NCI-H1092 (cell line): ENCODE results near the gene SH2B2.

Experiments
- DNase-seq: peaks from one replicate; lab custom pipeline; 2025; lab: John Stamatoyannopoulos, UW

Gene SH2B2

GRCh38 chr7:102266541-102266940 is 20.1 kb upstream of the SH2B2 start:
- no peak for DNase-seq

- DNase-seq = no peak
These were observed 18.0 kb upstream of the SH2B2 start for GRCh38 chr7:102268635-102269034.

DNA sequence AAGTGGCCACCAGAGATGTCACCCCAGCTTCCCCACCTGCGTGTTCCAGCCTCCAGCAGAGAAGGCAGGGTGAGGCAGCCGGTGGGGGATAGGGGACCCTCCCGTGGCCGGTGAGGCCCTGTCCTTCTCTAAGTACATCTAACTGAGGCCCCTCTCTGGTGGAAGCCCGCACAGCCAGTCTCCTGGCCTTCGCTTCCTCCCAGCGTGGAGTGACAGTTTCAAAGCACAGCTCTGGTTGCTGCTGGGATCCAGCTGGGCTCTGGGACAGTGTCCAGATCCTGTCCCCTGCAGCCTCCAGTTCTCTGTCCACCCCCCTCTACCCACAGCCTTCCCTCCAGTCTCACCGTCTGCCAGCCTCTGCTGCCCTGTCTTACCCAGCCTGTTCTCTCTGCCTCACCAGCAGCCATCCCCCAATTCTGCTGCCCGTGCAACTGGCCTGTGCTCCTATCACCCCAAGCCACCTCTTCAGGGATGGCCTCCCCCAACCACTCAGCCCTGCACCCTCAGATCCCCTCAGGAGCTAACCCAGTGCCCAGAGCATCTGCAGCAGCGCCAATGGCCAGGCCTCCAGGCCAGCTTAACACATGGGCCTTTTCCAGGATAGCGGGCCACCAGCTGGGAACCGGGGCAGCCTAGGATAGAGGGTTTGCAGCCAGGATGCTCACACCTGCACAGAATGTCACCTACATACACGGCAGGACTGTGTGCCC is 16.3 kb upstream of the SH2B2 start:
- DNase-seq = no peak

DNA sequence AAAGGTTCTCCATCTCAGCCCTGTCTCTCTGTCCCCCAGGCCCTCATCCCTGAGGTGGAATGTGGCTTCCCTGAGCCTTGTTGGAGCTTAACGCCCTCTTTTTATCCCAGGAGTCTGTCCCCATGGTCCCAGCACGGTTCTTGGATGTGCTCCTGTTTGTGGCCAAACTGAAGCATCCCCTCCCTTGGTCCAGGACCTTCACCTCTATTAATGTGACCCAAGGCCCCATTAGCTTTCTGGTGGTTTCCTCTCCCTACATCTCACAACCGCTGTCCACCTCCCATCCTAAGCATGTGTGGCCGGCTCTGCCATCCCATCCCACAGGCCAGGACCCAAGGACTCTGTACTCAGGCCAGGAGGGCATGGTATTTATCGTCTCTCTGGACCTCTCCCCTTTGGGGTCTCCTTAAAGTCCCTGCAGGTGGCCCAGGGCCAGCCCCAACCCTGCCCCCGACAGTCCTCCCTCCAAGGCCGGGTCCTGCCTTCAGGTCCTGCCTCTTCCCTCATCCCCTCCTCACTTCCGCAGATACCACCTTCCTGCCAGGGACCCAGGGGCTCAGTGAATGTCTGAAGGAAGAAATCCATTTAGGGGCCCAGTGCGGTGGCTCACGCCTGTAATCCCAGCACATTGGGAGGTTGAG is 15.4 kb upstream of the SH2B2 start:
- no peak for DNase-seq

- DNase-seq = peak; percentile 50
These were observed 14.4 kb upstream of the SH2B2 start for GRCh38 chr7:102272075-102272916.

- DNase-seq = no peak
These were observed 13.5 kb upstream of the SH2B2 start for GRCh38 chr7:102272917-102273748.

DNA sequence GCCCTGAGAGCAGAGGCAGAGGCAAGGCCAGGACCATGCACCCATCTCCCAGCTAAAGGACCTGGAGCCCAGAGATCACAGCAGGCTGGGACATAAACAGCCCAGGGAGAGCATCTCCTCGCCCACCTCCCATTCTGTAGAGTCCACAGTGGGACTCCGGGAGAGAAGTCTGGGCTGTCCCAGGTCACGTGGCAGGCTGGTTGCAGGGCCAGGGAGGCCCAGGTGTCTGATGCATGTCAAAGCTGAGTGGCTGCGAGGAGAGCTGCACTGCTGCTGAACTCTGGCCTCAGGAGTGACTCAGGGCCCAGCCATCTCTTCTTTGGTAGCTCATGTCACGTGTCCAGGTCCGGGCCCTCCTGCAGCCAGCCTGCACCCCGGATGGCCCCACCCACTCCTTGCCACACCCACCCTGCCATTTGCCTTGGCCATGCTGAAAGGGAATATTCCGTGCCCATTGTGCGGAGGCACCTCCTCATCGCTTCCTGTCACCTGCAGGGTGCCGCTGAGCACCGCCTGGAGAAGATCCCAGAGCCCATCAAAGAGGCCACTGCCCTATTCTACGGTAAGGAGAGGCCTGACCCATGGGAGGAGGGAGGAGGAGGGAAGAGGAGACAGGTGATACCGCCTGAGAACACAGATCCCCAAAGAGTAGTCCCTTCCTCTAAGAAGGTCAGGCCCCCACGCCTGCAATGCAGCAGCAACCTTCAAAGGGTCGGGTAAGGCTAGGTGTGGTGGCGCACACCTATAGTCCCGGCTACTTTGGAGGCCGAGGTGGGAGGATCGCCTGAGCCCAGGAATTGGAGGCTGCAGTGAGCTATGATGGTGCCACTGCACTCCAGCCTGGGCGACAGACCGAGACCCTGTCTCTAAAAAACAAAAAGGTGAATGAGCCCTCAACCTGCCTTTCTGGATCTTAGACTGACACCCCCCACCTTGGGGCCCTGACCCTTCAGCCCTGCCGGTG is 12.6 kb upstream of the SH2B2 start:
- DNase-seq = no peak

DNA sequence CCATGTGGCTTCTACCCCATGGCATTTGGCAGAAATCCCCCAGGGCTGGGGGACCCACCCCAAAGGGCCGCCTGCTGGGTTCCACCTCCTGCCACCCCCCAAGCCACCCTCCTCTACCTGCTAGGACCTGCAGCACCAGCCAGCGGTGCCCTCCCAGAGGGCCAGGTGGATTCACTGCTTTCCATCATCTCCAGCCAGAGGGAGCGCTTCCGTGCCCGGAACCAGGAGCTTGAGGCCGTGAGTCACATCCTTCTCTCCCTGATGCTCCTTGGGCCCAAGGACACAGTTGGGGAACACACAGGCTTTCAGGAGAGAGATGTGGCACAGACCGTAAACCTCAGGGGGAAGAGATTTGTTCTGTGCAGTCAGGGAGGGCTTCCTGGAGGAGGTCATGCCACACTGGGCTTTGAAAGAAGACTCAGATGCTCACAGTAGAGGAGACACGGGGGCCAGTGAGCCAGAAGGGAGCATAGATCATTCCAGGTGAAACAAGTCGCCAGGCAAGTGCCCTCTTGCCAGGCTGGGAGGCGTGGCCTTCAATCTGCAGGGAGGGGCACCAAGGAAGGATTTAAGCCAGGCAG is 11.5 kb upstream of the SH2B2 start:
- DNase-seq = no peak

DNA sequence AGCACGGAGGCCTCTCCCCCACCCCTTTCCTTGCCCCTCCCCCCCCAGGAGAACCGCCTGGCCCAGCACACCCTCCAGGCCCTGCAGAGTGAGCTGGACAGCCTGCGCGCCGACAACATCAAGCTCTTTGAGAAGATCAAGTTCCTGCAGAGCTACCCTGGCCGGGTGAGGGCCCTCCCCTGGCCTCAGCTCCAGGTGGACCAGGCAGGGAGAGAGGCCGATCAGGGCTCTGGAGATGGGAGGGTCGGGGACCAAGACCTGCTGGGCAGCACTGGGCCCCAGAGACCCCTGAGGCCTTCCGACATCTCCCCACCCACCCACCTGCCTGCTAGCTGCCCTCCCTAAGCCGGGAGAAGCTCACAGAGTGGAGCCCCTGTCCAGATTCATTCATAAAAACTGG is 8.8 kb upstream of the SH2B2 start:
- DNase-seq = no peak

- peak; percentile 67 for DNase-seq
These were observed 6.9 kb upstream of the SH2B2 start for GRCh38 chr7:102279537-102280400.

DNA sequence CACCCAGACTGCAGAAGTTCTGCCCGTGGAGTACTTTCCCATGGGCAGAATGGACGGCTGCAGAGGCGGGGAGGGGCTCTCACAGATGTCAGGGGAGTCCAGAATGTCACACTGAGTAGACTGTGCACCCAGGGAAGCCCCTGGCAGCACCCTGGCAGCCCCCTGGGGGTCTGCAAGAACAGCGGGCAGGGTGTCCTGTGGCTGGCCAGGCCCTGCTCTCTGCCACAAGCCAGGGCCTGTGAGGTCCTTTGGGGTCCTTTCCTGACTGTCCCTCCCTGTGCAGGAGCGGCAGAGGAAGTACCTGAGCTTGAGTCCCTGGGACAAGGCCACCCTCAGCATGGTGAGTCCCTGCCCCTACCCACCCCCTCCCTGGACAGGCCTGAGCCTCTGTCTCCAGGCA is 6.1 kb upstream of the SH2B2 start:
- no peak for DNase-seq

DNA sequence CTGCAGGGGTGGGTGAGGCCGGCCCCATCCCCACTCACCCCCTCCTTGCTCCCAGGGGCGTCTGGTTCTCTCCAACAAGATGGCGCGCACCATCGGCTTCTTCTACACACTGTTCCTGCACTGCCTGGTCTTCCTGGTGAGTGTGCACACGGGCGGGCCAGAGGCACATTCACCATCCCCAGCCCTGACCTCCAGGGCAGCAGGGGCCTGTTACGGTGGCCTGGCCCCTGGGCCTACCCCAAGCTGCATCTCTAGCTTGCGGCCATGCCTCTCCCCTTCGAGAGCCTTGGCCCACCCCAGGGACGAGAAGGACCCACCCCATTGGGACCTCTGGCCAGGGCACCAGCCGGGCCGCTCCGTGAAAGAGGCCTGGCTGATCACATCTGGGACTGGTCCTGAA is 4.9 kb upstream of the SH2B2 start:
- no peak for DNase-seq

DNA sequence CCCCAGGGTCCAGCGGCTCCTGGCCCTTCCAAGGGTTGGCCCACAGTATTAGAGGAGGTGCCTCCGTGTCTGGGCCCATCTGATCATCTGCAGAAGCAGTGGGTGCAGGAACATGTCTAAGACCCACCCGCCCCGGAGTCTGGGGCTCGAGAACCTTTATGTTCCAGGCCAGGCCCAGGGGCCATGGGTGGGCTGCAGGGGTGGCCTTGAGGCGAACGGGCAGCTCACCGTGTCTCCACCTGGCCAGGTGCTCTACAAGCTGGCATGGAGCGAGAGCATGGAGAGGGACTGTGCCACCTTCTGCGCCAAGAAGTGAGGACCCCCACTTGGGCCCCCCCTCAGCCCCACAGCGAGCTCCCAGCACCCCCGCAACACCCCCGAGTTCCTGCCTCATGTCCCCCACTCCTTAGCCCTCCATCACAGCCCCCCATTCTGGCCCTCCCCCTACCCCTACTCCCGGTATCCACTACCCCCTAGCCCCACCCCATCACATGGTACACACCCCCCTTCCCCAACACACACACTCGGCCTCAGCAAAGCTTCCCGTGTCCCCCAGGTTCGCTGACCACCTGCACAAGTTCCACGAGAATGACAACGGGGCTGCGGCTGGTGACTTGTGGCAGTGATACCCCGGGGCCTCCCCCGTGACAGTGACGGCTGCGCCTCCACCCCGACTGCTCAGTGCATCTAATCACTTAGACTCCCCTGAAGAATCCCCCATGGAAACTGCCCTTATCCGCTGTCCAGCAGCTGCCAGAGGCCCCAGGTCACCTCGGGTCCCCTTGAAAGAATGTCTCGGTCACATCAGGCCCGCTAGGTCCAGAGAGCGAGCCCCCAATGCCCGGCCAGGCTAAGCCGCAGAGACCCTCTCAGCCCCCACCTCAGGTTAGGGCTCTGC is 4.0 kb upstream of the SH2B2 start:
- no peak for DNase-seq

- no peak for DNase-seq
These were observed 3.0 kb upstream of the SH2B2 start for GRCh38 chr7:102283477-102284189.

DNA sequence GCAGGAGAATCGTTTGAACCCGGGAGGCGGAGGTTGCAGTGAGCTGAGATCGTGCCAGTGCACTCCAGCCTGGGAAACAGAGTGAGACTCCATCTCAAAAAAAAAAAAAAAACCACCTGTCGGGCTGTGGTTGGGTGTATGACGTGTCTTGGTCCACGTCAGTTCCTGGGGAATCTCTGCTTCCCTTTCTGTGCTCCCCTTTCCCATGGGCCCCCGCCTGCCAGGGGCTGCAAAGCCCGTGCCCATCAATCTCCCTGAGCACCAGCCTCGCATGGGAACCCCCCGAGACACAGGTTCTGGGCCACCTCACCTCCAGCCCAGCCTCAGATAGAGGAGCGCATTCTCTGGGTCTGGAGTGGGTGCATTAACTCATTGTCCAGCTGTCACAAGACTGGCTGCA is 2.3 kb upstream of the SH2B2 start:
- DNase-seq = no peak

DNA sequence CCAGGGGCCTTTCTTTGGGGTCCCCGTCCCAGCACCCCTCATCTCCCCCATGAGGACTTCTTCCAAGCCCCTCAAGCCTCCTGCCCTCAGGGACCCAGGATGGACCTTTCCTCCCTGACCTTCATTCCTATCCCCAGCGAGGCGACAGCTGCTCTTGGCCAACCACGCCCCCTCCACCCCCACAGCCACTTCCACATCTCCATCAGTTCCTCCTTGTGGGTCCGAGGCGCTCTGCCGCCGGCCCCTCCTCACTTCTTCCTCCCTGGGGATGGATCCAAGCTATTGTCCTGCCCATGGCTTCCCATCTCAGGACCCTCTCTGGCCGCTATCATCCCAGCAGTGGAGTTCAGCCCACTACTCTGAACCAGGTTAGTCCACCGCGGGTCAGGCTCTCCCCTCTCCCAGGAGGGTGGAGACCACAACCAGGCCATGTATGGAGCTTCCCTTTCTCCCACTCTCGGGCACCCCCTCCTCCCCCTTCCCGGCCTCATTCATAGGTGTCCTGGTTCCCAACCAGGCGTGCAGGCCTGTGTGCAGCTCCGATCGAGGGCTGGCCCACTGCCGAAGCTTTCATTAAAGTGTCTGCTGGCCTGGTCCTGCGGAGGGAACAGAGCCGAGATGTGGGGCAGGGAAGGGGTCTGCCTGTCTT is 1.7 kb upstream of the SH2B2 start:
- DNase-seq = no peak

GRCh38 chr7:102285540-102286236 is 980 bp upstream of the SH2B2 start:
- DNase-seq = no peak
